SW480 (cell line): Measurements from ENCODE around the gene CNTN2.

ENCODE experiments used
- DNase-seq: peaks from one replicate; pipeline ENCODE4 v3.0.0-alpha.2; 2016; ENCODE audit warnings: low spot score

Gene CNTN2

DNA sequence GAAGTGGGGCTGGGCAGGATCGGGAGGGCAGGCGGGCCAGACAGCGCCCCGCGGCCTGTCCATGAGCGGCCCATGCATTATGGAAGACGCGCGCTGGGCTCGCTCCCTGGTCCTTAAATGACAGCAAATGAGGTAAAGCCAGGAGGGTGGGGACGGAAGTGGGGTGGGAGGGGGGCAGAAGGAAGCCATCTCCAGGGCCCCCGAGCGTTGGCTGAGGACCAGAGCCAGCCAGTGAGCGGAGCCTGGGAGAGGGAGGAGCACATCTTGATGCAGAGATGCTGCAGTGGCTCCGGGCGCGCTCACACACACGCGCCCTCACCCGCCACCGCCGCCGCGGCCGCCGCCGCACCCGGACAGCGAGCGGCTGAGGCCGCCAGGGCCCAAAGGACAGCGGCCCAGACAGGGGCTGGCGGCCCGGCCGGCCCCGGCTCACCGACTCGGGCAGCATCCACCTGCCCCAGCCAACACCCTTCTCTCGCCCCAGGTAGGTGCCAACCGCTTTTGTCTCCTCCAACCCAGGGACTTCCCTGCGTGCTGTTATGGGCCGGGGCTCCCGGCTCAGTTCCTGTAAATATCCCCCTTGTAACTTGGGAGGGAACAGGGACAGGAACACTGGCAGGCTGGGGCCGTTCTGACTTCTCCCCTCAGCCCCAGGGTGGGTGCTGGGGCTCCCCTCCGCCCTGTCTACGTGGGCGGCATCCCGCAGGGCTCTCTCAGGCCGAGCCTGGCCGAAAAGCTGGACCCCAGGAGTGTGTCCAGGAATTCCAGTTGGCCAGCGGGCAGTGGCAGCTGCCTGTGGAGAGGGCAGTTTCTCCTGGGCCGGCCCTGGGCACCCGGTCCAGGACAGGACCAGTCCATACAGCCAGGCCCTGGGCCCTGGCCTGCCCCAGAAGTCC, at the start of gene CNTN2:
Gene CNTN2 (plus strand): TSS at position 302 of the 896 bp plus-strand sequence. CDS start 9,974 bp downstream, outside the sequence.
- DNase-seq = no peak

DNA sequence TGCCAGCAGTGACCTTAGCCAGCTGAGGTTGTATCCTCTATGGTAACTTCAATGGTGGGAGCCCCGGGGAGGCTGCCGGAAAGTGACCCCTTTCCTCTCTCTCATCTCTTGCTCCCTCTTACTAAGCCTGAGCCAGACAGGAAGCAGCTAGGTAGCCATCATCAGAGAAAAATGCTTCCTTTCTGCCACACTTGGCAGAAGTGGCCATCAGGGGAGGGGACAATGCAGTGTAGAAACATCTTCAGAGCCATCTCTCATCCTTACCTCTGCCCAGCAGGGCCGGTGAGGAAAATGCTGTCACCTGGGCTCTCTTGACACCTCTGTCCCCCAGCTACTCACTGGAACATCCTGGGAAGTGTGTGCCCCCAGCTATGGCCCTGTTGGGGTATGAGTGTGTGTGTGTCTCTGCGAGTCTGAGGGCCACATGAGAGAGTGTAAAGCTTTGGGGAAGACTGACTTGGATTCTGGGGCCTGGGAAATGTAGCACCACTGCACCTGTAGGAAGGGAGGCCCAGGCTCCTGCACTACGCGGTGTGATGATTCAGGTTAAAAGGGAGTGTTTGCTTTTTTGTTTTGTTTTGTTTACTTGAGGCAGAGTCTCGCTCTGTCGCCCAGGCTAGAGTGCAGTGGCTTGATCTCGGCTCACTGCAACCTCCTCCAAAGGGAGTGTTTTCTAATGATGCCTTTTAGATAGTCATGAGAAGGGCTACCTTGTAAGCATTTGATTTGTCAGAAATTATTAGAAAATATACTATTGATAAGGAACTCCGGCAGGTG, 48.7 kb upstream of the CNTN2 start:
- DNase-seq = no peak

DNA sequence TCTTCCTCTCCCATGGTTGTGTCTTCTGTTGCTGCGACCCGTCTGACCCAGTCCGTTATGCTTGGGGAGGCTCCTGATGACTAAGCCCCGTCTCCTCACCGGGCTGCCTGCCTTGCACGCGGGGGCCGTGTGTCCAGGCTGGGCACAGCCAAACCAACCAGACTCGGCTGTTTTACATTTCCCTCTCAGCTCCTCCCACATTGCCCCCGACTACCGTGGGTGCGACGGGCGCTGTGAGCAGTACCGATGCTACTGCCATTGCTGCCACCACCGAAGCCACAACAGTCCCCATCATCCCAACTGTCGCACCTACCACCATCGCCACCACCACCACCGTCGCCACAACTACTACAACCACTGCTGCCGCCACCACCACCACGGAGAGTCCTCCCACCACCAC, 46.0 kb upstream of the CNTN2 start:
- no peak for DNase-seq

DNA sequence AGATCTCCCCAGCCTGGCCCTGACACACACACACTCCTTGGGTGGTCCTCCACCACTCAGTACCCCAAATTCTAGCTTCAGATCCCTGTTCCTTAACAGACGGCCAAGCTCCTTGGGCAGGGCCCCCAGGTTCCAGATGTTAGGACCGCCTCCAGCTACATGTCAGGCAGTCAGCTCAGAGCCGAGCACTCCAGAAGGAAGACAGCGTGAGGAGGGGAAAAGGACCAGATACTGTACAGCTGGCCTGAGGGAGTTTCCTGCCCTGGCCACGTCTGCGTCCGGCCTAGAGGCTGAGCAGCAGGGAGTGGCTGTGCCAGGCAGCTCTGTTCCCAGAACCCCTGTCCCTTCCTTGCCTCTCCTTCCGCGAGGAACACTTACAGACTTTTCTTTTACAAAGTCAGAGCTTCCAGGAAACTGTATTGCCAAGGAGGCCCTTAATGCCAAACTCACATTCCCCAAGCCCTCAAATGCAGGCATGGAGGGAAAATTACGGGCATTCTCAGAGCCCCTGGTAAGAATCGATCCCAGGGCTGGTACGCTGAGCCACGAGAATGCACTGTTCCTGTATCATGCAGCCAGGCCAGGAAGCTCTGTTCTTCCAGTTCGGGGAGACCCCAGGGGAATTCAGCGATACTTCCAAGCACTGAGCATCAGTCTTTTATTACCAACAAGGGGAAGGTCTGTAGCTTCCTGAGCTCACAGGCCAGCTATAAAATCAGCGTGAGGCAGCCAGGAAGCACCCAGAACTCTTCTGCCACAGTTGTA, 45.2 kb upstream of the CNTN2 start:
- DNase-seq = no peak

- no peak for DNase-seq
These were observed 41.9 kb upstream of the CNTN2 start for GRCh38 chr1:205001162-205001561.

DNA sequence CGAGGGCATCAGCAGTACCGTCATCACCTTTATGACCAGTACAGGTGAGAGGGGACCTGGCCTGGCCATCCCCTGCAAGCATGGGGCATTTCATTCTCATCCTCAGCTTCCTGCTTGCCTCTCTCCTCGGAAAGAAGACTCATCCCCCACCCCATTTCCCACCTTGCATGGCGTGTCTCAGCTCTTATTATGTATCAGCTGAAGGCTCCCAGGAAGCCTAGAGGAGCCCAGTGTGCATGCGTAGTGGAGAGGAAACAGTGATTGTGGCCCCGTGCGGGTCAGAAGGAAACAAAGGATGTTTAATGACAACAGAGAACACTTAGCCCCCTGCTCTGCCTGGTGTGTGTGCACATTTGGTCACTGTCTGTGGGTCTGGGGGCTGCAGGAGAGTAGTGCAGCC, 40.3 kb upstream of the CNTN2 start:
- DNase-seq = no peak

DNA sequence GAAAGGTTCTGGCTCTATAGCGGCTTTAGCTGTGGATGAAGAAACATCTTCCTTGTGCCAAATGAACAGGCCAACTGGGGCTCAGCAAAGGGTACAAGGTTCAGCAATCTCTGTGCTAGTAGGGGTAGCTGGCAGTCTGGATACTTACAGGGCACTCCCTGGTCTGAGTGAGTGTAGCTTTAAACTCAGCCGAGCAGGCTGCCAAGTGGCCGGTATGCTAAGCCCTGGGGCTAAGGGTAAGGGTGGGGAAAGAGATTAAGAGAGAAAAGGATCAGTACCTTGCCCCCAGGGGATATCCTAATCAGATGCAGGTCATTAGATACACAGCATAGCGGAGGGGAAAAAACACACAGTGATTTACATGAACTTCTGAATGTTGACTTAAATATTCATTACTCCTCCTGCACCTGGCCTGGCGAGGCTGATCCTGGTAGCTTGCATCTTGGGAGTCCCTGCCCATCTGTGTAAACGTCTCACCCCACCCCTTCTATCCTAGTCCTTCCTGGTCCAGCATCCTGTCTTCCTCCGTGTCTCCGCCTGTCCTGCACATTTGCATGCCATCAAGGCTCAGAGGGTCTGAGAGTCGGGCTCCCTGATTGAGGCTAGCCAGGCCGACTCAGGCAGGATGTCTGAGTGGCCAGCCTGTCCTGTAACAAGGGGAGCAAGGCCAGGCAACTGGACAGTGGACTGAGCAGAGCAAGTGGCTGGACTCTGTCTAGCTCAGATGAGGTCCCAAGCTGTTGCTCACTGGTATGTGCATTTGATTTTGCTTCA, 39.5 kb upstream of the CNTN2 start:
- no peak for DNase-seq

DNA sequence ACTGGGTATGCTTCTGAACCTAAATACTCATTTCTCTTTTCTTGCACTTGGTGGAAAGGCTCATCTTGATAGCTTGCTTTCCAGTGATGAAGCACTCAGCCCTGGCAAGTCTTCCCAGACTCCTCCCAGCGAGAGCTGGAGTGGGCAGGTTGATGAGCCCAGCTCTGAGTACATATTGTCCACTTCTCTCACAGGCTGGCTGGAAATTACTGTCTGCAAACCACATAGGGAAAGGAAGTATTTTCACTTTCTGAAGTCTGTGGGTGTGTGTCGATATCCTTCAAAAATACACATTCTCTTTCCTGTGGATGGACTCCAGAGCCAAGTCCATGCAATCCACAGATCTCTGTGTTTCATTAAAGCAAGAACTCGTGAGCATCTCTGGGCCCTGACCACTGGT, 38.7 kb upstream of the CNTN2 start:
- DNase-seq = no peak

- no peak for DNase-seq
These were observed 34.1 kb upstream of the CNTN2 start for GRCh38 chr1:205008896-205009295.

GRCh38 chr1:205009670-205010069, 33.3 kb upstream of the CNTN2 start:
- DNase-seq = no peak

DNA sequence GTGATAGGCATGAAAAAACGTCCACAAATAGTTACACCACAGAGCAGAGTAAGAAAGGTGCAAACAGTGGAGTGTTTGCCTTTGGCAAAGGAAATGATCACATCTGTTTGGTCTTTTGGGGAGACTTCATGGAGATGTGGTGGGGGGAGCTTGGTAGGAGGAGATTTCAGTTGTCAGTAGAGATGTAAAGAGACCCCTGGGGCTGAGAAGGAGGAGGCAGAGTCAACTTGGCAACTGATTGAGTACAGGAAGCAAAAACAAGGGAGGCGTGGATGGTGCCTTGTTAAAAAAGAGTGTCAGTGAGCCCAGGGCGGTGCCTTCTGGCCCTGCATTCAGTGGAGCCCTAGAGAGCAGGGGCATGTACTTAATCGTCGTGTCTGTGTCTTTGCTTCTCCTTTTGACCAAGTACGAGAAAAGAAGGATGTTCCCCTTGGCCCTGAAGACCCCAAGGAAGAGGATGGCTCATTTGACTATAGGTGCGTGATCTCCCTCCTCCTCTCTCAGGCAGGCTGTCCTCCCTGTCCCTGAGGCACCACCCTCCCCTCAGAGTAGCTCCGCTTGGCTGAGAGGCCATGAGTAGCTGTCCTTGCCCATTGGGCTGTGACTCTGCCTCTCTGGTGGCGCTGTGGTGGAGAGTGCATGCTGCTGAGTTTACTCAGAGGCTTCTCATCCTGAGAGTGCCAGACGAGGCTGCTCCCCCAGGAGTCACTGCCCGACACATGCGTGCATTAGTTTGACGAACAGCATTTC, 30.4 kb upstream of the CNTN2 start:
- no peak for DNase-seq

DNA sequence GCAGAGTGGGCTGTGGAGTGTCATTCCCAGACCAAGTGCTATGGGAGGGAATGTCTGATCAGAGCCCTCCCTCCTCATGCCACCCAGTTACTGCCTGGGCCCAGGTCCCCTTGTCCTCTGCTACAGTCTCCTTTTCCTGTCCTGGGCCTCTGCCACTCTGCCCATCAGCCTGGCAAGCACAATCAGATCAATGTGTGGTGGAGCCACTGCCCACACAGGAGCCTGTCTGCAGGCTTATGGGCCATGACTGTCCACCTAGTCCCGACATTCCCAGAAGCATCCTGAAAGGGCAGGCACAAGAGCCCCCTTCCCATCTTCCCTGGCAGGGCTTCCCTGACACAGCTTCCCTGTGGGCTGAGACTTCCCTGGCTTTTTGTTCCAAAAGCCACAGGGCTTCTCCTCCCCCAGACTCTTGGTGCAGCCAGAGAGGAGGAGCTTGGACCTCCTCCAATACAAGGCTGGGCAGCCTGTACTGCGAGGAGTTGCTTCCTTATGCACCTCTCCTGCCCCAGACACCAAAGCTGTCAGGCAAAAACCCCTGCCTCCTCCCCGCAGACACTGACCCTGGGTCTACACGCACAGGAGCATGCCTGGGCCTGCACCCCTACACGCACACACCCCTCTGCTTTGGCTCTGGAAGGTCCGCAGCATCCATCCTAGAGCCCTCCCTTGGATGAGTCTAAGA, 29.2 kb upstream of the CNTN2 start:
- no peak for DNase-seq

GRCh38 chr1:205014783-205015182, 28.2 kb upstream of the CNTN2 start:
- DNase-seq = no peak

DNA sequence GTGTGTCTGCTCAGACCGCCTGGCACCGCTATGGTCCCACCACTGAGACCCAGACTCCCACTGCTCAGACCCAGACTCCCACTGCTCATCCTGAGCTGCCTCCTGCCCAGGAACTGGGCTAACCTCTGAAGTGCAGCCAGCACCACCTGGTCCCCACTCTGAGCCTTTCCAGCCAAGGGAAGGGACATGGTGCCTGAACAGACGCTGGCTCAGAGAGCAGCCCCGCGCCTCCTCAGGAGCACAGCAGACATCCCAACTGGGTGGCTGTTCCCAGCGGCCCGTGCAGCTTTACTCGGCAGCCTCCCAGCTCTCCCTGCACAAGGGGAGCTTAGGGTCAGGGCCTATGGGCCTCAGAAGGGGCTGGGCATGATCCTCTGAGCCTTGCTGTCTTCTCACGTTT, 27.8 kb upstream of the CNTN2 start:
- no peak for DNase-seq

DNA sequence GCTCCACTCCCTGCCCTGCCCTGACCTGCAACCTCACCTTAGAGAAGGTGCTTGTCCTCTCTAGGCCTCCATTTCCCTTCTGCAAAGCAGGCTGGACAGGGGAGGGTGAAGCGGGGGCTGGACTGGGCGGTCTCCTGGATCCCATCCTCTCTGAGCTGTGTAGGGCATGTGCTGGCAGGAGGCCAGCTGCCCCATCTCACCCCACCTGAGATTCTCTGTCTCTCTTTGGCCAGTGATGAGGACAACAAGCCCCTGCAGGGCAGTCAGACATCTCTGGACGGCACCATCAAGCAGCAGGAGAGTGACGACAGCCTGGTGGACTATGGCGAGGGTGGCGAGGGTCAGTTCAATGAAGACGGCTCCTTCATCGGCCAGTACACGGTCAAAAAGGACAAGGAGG, 26.9 kb upstream of the CNTN2 start:
- DNase-seq = no peak

- no peak for DNase-seq
These were observed 26.4 kb upstream of the CNTN2 start for GRCh38 chr1:205016584-205016983.

GRCh38 chr1:205017001-205017400, 26.0 kb upstream of the CNTN2 start:
- no peak for DNase-seq

DNA sequence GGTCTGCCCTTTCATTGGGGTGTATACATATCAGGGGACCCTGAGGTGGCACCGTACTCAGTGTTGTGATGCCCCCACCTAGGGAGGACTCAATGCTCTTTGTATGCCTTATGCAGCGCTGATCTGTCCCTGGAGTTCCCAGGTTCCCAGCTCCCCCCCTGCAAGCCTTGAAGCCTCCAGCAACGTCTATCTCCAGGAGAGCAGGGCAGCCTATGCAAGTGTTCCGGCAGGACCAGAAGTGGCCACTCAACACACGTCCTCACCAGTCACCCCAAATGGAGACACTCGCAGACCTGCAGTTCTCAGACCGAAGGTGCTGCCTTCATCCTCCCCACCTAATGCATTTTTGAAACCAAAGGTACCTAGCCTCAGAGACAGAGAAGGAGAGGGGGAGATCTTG, 25.2 kb upstream of the CNTN2 start:
- DNase-seq = no peak

DNA sequence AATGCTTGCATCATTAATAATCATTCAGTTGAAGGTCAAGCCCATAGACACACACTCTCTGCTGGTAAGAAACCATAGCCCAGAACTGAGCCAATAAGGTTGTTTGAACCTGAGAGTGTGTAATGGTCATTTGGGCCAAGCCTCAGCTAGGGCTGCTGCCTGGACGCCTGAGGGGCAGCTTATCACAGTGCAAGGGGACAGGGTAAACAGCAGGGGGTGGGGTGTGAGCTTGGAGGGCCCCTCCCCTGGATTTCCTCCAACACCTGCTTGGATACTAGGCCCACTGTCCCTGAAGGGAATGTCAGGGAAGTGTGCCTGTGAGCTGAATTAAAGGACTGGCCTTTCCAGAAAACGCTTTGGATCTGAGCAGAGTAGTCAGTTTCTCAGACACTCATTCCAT, 24.6 kb upstream of the CNTN2 start:
- DNase-seq = no peak

DNA sequence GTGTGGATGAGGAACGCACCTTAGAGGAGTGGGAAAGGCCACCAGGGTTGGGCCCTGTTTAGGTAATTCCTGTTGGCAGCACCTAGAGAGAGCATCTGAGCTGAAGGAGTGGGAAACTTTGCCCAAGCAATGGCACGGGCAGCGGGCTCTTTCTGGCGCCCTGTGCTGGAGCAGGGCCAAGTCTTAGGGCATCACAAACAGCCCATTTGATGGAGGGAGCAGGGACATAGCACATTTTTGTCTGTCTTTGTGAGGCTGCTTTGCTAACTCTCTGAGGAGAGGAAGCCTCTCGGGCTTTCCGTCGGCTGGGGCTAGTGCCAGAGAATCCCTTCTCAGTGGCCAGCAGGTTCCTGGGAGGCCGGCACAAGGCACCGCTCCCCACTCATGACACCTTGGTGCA, 22.5 kb upstream of the CNTN2 start:
- DNase-seq = no peak
